C4-2B (cell line): ENCODE results near the gene SLC9A1.

ENCODE experiments used
- H3K27ac ChIP-seq: fragments of 450-650 bp; 2 replicates; pipeline ENCODE4 v1.5.1; 2017
- CTCF ChIP-seq: fragments of 450-650 bp; conservative IDR thresholded peaks from 2 replicates; pipeline ENCODE4 v1.5.1; 2017; ENCODE audit warnings: mild to moderate bottlenecking
- ZFX ChIP-seq: fragments of 450-650 bp; IDR thresholded peaks from 2 replicates; pipeline ENCODE4 v1.6.1; 2017

The SLC9A1 gene

GRCh38 chr1:27137544-27138075 lies 17.3 kb downstream of the SLC9A1 start:
- H3K27ac ChIP-seq, result no peak overlapping the region; the same call in 1 of the 2 replicates
- TF ChIP-seq ZFX (no peak), CTCF (no peak)

DNA sequence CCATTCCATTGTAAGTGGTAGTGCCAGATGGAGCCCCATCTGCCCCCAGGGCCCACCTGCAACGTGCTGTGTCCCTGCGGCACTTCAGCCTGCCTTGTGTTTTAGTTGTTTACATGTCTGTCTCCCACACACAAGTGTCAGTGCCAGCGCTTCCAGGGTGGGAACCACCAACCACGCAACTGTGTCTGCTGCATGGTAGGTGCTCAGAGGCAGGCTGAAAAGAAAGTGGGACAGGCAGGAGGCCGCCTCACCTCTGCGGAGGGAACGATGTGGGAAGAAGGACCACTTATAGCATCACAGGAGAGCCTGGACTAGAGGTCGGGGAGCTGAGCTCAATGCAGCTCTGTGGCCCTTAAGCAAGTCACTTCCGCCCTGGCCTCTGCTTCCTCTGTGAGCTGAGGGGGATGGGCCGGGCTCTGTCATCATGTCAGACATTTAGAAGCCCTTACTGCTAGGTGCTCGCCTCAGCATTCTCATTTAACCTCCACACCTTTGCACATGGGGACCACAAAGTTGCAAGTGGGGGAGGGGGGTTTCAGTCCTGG lies 17.9 kb downstream of the SLC9A1 start:
- H3K27ac ChIP-seq, result no peak overlapping the region
- TF ChIP-seq ZFX (no peak), CTCF (no peak)

GRCh38 chr1:27136236-27136551 lies 18.7 kb downstream of the SLC9A1 start:
- no peak for TF ChIP-seq CTCF
- no peak for TF ChIP-seq ZFX
- H3K27ac ChIP-seq, result no peak overlapping the region

- no peak overlapping the region for H3K27ac ChIP-seq
- TF ChIP-seq ZFX (no peak), CTCF (no peak)
These were observed 19.2 kb downstream of the SLC9A1 start for GRCh38 chr1:27135541-27136235.

GRCh38 chr1:27133991-27134390 lies 20.9 kb downstream of the SLC9A1 start:
- TF ChIP-seq ZFX (no peak), CTCF (no peak)
- no peak overlapping the region for H3K27ac ChIP-seq

- no peak overlapping the region for H3K27ac ChIP-seq
- no peak for TF ChIP-seq ZFX
- no peak for TF ChIP-seq CTCF
These were observed 21.8 kb downstream of the SLC9A1 start for GRCh38 chr1:27133158-27133557.

- no peak overlapping the region for H3K27ac ChIP-seq
- no peak for TF ChIP-seq CTCF
- TF ChIP-seq ZFX, result no peak
These were observed 22.3 kb downstream of the SLC9A1 start for GRCh38 chr1:27132624-27133023.
